Calu3 (cell line): ENCODE measurements around the gene ADAM15. TPM values are rescaled to one million over a fixed set of nuclear protein-coding genes. Genes with fewer than 3 reads are reported as not detected.

ENCODE experiments used
- BruUV-seq: library from RNA; stranded (reverse); fragments of 400-500 nt; replicated peaks from 2 replicates; lab custom pipeline; 2021; lab: Mats Ljungman, UMichigan
- CTCF ChIA-PET: fragments of 300-600 bp; sonication (Branson Sonifier 250); formaldehyde crosslinking; loops from one replicate; lab custom pipeline; 2022; ENCODE audit warnings: antibody characterized with exemption; lab: Charles Lee
- DNase-seq: peaks from one replicate; pipeline ENCODE4 v3.0.0; 2022
- H3K27ac Mint-ChIP-seq: one replicate; pipeline ENCODE4 v1.8.0; 2022; ENCODE audit warnings: mixed read lengths; ENCODE audit not compliant: unreplicated experiment
- H3K27me3 Mint-ChIP-seq: one replicate; pipeline ENCODE4 v1.8.0; 2022; ENCODE audit warnings: mixed read lengths; ENCODE audit not compliant: unreplicated experiment
- H3K36me3 Mint-ChIP-seq: one replicate; pipeline ENCODE4 v1.8.0; 2022; ENCODE audit warnings: mild to moderate bottlenecking, moderate library complexity, mixed read lengths; ENCODE audit not compliant: insufficient read depth, unreplicated experiment
- H3K4me1 Mint-ChIP-seq: one replicate; pipeline ENCODE4 v1.8.0; 2022; ENCODE audit warnings: mild to moderate bottlenecking, low read depth, mixed read lengths; ENCODE audit not compliant: unreplicated experiment
- H3K4me3 Mint-ChIP-seq: one replicate; pipeline ENCODE4 v1.8.0; 2022; ENCODE audit warnings: mild to moderate bottlenecking, low read depth, moderate library complexity, mixed read lengths; ENCODE audit not compliant: unreplicated experiment
- H3K9me3 Mint-ChIP-seq: one replicate; pipeline ENCODE4 v1.8.0; 2022; ENCODE audit warnings: low read depth, mixed read lengths; ENCODE audit not compliant: unreplicated experiment
- intact Hi-C: fragments of 100-400 bp; cut with micrococcal nuclease; formaldehyde crosslinking; loops from one replicate; pipeline ENCODE4 v1.10.0; 2022; ENCODE audit not compliant: unreplicated experiment
- total RNA-seq: library from RNA; stranded (reverse); gene quantifications from 2 replicates; pipeline ENCODE4 v1.2.3, GENCODE V29; 2022
- TF ChIP-seq, protein P1 (sequence below): fragments of 200-600 bp; IDR thresholded peaks from one replicate; pipeline ENCODE4 v1.8.0; 2022; ENCODE audit warnings: antibody characterized with exemption; ENCODE audit not compliant: unreplicated experiment

ADAM15 gene
- total RNA-seq, 1 experiment from 2014 or later: 99.1 TPM

- H3K4me3 Mint-ChIP-seq: no peak overlapping the region
- CTCF ChIA-PET: interaction anchor here (1.9 kb wide), 1 partner anchor 16 kb away, joined by 5 read pairs; the partner anchor contains the start of gene ADAM15
These were observed 16.6 kb upstream of the ADAM15 start for GRCh38 chr1:155034318-155035208.

GRCh38 chr1:155035936-155036335 is 15.2 kb upstream of the ADAM15 start:
- no peak overlapping the region for H3K27ac Mint-ChIP-seq
- TF ChIP-seq, protein P1, sequence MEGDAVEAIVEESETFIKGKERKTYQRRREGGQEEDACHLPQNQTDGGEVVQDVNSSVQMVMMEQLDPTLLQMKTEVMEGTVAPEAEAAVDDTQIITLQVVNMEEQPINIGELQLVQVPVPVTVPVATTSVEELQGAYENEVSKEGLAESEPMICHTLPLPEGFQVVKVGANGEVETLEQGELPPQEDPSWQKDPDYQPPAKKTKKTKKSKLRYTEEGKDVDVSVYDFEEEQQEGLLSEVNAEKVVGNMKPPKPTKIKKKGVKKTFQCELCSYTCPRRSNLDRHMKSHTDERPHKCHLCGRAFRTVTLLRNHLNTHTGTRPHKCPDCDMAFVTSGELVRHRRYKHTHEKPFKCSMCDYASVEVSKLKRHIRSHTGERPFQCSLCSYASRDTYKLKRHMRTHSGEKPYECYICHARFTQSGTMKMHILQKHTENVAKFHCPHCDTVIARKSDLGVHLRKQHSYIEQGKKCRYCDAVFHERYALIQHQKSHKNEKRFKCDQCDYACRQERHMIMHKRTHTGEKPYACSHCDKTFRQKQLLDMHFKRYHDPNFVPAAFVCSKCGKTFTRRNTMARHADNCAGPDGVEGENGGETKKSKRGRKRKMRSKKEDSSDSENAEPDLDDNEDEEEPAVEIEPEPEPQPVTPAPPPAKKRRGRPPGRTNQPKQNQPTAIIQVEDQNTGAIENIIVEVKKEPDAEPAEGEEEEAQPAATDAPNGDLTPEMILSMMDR: no peak
- no peak overlapping the region for H3K4me3 Mint-ChIP-seq
- no peak for DNase-seq
- H3K4me1 Mint-ChIP-seq: peaks cover 17% of the 10 kb centered on the region
- intact Hi-C loops: no loop called here
- CTCF ChIA-PET: no interaction called here
- no peaks in the 10 kb centered on the region for H3K36me3 Mint-ChIP-seq
- no peaks in the 10 kb centered on the region for H3K9me3 Mint-ChIP-seq
- H3K27me3 Mint-ChIP-seq: peaks cover 20% of the 10 kb centered on the region
- BruUV-seq: no TSS peak

More at GRCh38 chr1:155034318-155035208, 16.6 kb upstream of the ADAM15 start:
- peaks cover 17% of the 10 kb centered on the region for H3K4me1 Mint-ChIP-seq
- intact Hi-C loops: no loop called here
- H3K27me3 Mint-ChIP-seq: peaks cover 22% of the 10 kb centered on the region
- BruUV-seq: no TSS peak
- DNase-seq: no peak
- H3K36me3 Mint-ChIP-seq: no peaks in the 10 kb centered on the region
- no peaks in the 10 kb centered on the region for H3K9me3 Mint-ChIP-seq
- TF ChIP-seq, protein P1: no peak
- H3K27ac Mint-ChIP-seq: no peak overlapping the region

DNA sequence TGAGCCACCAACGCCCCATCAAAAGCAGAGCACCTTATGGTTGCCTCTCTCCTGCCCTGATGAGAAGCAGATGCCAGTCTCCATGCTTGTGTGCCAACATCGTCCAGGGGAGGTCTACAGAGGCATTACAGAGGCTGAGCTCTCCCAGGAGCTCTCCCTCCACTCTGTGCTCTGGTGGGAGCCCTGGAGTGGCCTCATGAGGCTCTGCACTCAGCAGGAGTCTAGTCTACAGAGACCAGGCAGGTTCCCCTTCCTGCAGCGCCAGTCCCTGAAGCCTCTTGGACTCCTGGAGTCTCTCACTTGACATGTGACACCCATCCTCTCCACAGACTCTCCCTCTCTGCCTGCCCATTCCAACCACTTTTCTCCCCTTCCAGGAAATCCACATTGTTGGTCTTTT is 14.1 kb upstream of the ADAM15 start:
- peaks cover 17% of the 10 kb centered on the region for H3K4me1 Mint-ChIP-seq
- no peak for DNase-seq
- BruUV-seq: no TSS peak
- CTCF ChIA-PET: interaction anchor here (1.2 kb wide), 1 partner anchor 8 kb away, joined by 4 read pairs; no protein-coding TSS in a partner anchor
- H3K27me3 Mint-ChIP-seq: peaks cover 20% of the 10 kb centered on the region
- H3K9me3 Mint-ChIP-seq: no peaks in the 10 kb centered on the region
- no peak overlapping the region for H3K4me3 Mint-ChIP-seq
- H3K36me3 Mint-ChIP-seq: no peaks in the 10 kb centered on the region
- TF ChIP-seq, protein P1: no peak
- H3K27ac Mint-ChIP-seq: no peak overlapping the region
- intact Hi-C loops: no loop called here

DNA sequence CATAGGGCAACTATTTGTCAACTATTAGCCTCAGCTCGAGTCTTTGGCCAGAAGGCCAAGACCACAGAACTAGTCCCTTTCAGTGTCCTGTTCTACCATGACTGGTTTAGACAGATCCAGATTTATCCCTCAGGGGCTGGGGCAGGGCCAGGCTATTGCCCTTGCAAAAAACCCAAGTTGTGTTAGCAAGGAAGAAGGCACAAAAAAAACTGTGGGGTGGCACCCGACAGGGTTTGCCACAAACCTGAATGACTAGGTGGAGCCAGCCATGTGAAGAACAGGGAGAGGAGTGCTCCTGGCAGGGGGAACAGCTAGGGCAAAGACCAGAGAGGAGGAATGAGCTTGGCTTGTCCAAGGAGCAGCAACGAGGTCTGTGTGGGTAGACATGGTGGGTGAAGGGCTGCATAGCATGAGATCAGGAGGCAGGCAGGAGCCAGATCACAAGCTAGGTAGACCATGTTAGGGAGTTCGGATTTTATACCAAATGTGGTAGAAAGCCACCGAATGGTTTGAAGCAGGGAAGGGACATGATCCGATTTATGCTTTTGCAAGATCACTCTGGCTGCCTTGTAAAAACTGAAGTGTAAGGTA is 13.2 kb upstream of the ADAM15 start:
- intact Hi-C loops: no loop called here
- CTCF ChIA-PET: no interaction called here
- Mint-ChIP-seq H3K4me3 (no peak overlapping the region), H3K9me3 (no peaks in the 10 kb centered on the region), H3K27me3 (peaks cover 20% of the 10 kb centered on the region), H3K4me1 (peaks cover 17% of the 10 kb centered on the region), H3K36me3 (no peaks in the 10 kb centered on the region), H3K27ac (no peak overlapping the region)
- no peak for DNase-seq
- TF ChIP-seq, protein P1: no peak
- no TSS peak for BruUV-seq
